GM19035 (cell line): ENCODE data around the gene PTPRN2.

ENCODE experiments used
- ATAC-seq: cut with Tn5 transposase; IDR thresholded peaks from one replicate; pipeline ENCODE4 v1.9.1; 2021; ENCODE audit not compliant: unreplicated experiment

The PTPRN2 gene

GRCh38 chr7:157866336-157866924, 721.2 kb downstream of the PTPRN2 start:
- ATAC-seq: no peak

GRCh38 chr7:157865351-157866165, 722.1 kb downstream of the PTPRN2 start:
- ATAC-seq: no peak

- ATAC-seq: no peak
Measured at GRCh38 chr7:157864911-157865310, 722.7 kb downstream of the PTPRN2 start.

- ATAC-seq: no peak
Measured at GRCh38 chr7:157863906-157864810, 723.5 kb downstream of the PTPRN2 start.

GRCh38 chr7:157863176-157863575, 724.4 kb downstream of the PTPRN2 start:
- ATAC-seq: no peak

GRCh38 chr7:157862731-157863130, 724.9 kb downstream of the PTPRN2 start:
- ATAC-seq: no peak

GRCh38 chr7:157861551-157861950, 726.1 kb downstream of the PTPRN2 start:
- ATAC-seq: no peak

- no peak for ATAC-seq
Measured at GRCh38 chr7:157861031-157861491, 726.6 kb downstream of the PTPRN2 start.

GRCh38 chr7:157860406-157860805, 727.2 kb downstream of the PTPRN2 start:
- no peak for ATAC-seq

- ATAC-seq: no peak
Measured at GRCh38 chr7:157859915-157860314, 727.7 kb downstream of the PTPRN2 start.

- no peak for ATAC-seq
Measured at GRCh38 chr7:157857578-157858075, 730.0 kb downstream of the PTPRN2 start.

- no peak for ATAC-seq
Measured at GRCh38 chr7:157856873-157857577, 730.6 kb downstream of the PTPRN2 start.

- ATAC-seq: no peak
Measured at GRCh38 chr7:157855452-157856213, 732.0 kb downstream of the PTPRN2 start.

GRCh38 chr7:157855016-157855415, 732.6 kb downstream of the PTPRN2 start:
- ATAC-seq: no peak

- ATAC-seq: no peak
Measured at GRCh38 chr7:157854066-157854891, 733.3 kb downstream of the PTPRN2 start.

GRCh38 chr7:157853789-157854065, 733.9 kb downstream of the PTPRN2 start:
- ATAC-seq: no peak

- no peak for ATAC-seq
Measured at GRCh38 chr7:157853076-157853788, 734.4 kb downstream of the PTPRN2 start.

- no peak for ATAC-seq
Measured at GRCh38 chr7:157851501-157852067, 736.0 kb downstream of the PTPRN2 start.
